AG09319 (cell line): Measurements from ENCODE around the gene AKNA.

ENCODE experiments used
- DNase-seq: peaks from one replicate; pipeline ENCODE4 v3.0.0-alpha.2; 2010; ENCODE audit warnings: low read depth; ENCODE audit errors: extremely low read depth
- CTCF ChIP-seq: IDR thresholded peaks from 2 replicates; pipeline ENCODE4 v1.5.1; 2011; ENCODE audit warnings: low read depth, mild to moderate bottlenecking, inconsistent platforms, low read length, moderate library complexity

Gene AKNA

DNA sequence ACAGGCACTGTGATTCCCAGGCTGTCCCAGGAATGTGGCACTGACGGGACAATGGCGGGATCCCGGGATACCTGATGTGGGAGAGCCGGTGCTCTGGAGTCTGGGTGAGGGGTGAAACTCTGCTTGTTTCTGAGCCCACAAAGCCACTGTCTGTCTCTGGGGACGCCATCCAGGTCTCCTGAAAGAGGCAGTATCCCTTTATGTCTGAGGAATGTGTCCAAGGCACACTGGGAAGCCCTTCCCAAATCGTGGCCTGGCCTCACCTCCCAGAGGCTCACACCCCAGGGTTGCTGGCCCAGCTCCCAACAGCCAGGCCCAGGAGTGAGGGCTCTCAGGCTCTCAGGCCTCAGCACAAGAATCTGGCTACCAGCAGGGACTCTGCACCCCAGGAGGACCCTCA, 31.0 kb downstream of the AKNA start:
- no peak for DNase-seq
- no peak for TF ChIP-seq CTCF

DNA sequence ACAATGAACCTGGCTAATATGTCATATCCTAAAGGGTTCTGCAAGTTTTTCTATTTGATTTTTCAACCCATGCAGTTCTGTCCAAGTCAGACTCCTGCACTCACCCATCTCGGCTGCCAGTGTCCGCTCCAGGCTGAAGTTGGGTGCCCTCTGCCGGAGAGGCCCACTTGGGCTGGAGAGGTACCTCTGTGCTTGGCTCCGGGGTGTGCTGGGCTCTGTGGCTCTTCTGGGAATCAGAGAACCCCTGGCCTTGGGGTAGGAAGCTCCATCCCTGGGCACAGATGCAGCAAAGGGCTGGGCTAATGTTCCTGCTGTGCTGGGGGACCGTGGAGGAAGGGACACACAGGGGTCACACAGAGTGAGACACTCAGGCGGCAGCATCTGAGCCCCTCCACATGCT, 32.0 kb downstream of the AKNA start:
- TF ChIP-seq CTCF: no peak
- no peak for DNase-seq

GRCh38 chr9:114351932-114352331, 35.9 kb downstream of the AKNA start:
- no peak for DNase-seq
- TF ChIP-seq CTCF: no peak

- no peak for DNase-seq
- TF ChIP-seq CTCF: no peak
These were observed 37.0 kb downstream of the AKNA start for GRCh38 chr9:114350636-114351401.

DNA sequence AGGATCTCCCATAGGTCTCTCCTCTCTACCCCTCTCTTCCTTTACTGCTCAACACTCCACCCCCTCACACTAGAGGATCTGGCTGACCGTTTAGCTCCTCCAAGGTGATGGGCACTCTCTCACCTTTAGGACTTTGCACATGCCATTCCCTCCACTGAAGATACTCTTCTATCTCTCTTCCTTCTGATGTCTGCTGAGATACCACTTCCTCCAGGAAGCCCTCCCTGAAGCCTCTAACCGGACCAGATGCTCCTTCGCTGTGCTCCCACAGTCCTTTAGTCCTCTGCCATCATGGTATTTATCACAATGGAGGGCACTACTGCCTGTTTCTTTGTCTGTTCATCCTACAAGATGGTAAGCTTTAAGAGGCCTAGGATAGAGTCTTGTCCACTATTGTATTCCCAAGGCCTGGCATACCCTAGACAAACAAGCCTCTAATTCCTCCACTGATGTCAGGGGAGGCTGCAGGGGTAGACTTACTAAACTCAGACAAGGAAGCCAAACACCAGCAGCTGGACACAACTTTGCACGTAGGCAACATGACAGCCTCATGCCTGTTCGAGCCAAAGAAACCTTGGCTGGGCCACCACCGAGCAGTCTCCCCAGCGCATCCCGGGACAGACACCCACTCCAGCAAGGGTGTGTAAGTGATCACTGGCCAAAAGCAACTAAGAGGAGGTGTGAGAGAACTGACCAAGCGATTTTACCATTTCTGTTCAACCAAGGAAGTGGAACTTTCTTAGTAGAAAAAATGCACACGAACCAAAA, 37.9 kb downstream of the AKNA start:
- DNase-seq: no peak
- no peak for TF ChIP-seq CTCF

GRCh38 chr9:114348906-114349482, 38.8 kb downstream of the AKNA start:
- peak; percentile 88 for DNase-seq
- no peak for TF ChIP-seq CTCF

- DNase-seq: no peak
- TF ChIP-seq CTCF: no peak
These were observed 39.4 kb downstream of the AKNA start for GRCh38 chr9:114348261-114348905.
